B cell (primary cell): ENCODE results near the gene TMEM158. TPM values are rescaled to one million over a fixed set of nuclear protein-coding genes. Genes with fewer than 3 reads are reported as not detected.

Experiments used
- ATAC-seq: fragments of 200-7000 bp; cut with Tn5 transposase; one replicate; pipeline ENCODE4 v1.10.0; 2021; ENCODE audit warnings: low read depth, mild to moderate bottlenecking, moderate number of reproducible peaks, moderate library complexity
- CTCF ChIA-PET: fragments of 350-600 bp; sonication (Branson Sonifier 250); formaldehyde crosslinking; loops from one replicate; lab custom pipeline; 2021; ENCODE audit warnings: antibody characterized with exemption, inconsistent platforms; lab: Charles Lee
- POLR2A ChIA-PET: fragments of 350-600 bp; sonication (Branson Sonifier 250); formaldehyde crosslinking; loops from one replicate; lab custom pipeline; 2021; ENCODE audit warnings: antibody characterized with exemption; lab: Charles Lee
- DNase-seq: peaks from one replicate; pipeline ENCODE4 v3.0.0; 2013
- H2AFZ ChIP-seq: 2 replicates; pipeline ENCODE4 v1.6.1; 2012; ENCODE audit warnings: mild to moderate bottlenecking, low read depth, low read length; ENCODE audit not compliant: insufficient read depth, poor library complexity, severe bottlenecking
- H3K27ac ChIP-seq, 2 donors: 1 replicate in 1 of 2; 2 replicates in 1 of 2; pipeline ENCODE4 v1.5.1; 2012 to 2013; ENCODE audit warnings: low read length in 2 of 2, mild to moderate bottlenecking in 2 of 2, moderate library complexity in 1 of 2
- H3K27me3 ChIP-seq, 4 experiments: fragments of 200-600 bp in 1 of 4; sonication (generic) in 1 of 4; replicated peaks in 1 of 4; 1 replicate in 2 of 4; 2 replicates in 2 of 4; pipeline versions ENCODE4 v1.6.1 to v1.7.0; 2013 to 2016; ENCODE audit warnings: low read length in 3 of 4, mild to moderate bottlenecking in 2 of 4, mixed read lengths in 1 of 4, moderate library complexity in 1 of 4; ENCODE audit not compliant: insufficient read depth in 4 of 4, control insufficient read depth in 3 of 4; ENCODE audit errors: control extremely low read depth in 1 of 4
- H3K36me3 ChIP-seq, 2 experiments: replicated peaks in 1 of 2; 1 replicate in 1 of 2; 2 replicates in 1 of 2; pipeline versions ENCODE4 v1.6.1 to v1.7.1; 2013; ENCODE audit warnings: low read length in 1 of 2; ENCODE audit not compliant: insufficient read depth in 2 of 2, control insufficient read depth in 1 of 2; ENCODE audit errors: control extremely low read depth in 1 of 2, extremely low read depth in 1 of 2
- H3K4me1 ChIP-seq, 2 donors: fragments of 200-600 bp in 1 of 2; sonication (generic) in 1 of 2; 1 replicate in 1 of 2; 2 replicates in 1 of 2; pipeline versions ENCODE4 v1.5.1 to v1.6.1; 2013 to 2017; ENCODE audit warnings: low read length in 2 of 2; ENCODE audit not compliant: control insufficient read depth in 2 of 2, insufficient read depth in 2 of 2
- H3K4me2 ChIP-seq: replicated peaks from 2 replicates; pipeline ENCODE3; 2012; ENCODE audit warnings: mild to moderate bottlenecking, low read depth, low read length; ENCODE audit not compliant: poor library complexity, severe bottlenecking
- H3K4me3 ChIP-seq, 5 experiments: fragments of 200-600 bp in 1 of 5; sonication (generic) in 1 of 5; 1 replicate in 3 of 5; 2 replicates in 2 of 5; pipeline versions ENCODE4 v1.5.1 to v1.7.0; 2011 to 2016; ENCODE audit warnings: low read length in 4 of 5, mild to moderate bottlenecking in 4 of 5, low read depth in 2 of 5, control low read depth in 1 of 5, moderate library complexity in 1 of 5; ENCODE audit not compliant: insufficient read depth in 1 of 5; ENCODE audit errors: control extremely low read depth in 1 of 5, extremely low read depth in 1 of 5
- H3K79me2 ChIP-seq: fragments of 200-600 bp; sonication (generic); one replicate; pipeline ENCODE4 v1.6.0; 2016; ENCODE audit warnings: low read length; ENCODE audit not compliant: control insufficient read depth, insufficient read depth
- H3K9ac ChIP-seq: fragments of 200-600 bp; sonication (generic); 2 replicates; pipeline ENCODE4 v1.6.1; 2017; ENCODE audit warnings: mild to moderate bottlenecking, low read length, moderate library complexity
- H3K9me3 ChIP-seq, 3 donors: one replicate each; pipeline versions ENCODE4 v1.6.1 to v1.7.1; 2013; ENCODE audit warnings: low read length in 2 of 3; ENCODE audit not compliant: control insufficient read depth in 2 of 3, insufficient read depth in 1 of 3; ENCODE audit errors: control extremely low read depth in 1 of 3
- H4K20me1 ChIP-seq: 2 replicates; pipeline ENCODE4 v1.6.0; 2012; ENCODE audit warnings: mild to moderate bottlenecking, low read length; ENCODE audit not compliant: insufficient read depth, control insufficient read depth, poor library complexity, severe bottlenecking
- H3K27ac Mint-ChIP-seq: one replicate; pipeline ENCODE4 v1.8.0; 2021; ENCODE audit warnings: mixed read lengths
- H3K27me3 Mint-ChIP-seq: one replicate; pipeline ENCODE4 v1.8.0; 2021; ENCODE audit warnings: mixed read lengths
- H3K4me1 Mint-ChIP-seq: one replicate; pipeline ENCODE4 v1.8.0; 2021; ENCODE audit warnings: mixed read lengths
- H3K4me3 Mint-ChIP-seq: one replicate; pipeline ENCODE4 v1.8.0; 2021; ENCODE audit warnings: mixed read lengths
- H3K9me3 Mint-ChIP-seq: one replicate; pipeline ENCODE4 v1.8.0; 2022; ENCODE audit warnings: mixed read lengths; ENCODE audit not compliant: insufficient read depth
- CTCF ChIP-seq: fragments of 200-600 bp; IDR thresholded peaks from one replicate; pipeline ENCODE4 v1.8.0; 2022; ENCODE audit warnings: antibody characterized with exemption, mild to moderate bottlenecking
- EZH2 ChIP-seq: IDR thresholded peaks from 2 replicates; pipeline ENCODE4 v1.6.1; 2012; ENCODE audit warnings: borderline replicate concordance, low read depth, mild to moderate bottlenecking, moderate library complexity, low read length; ENCODE audit not compliant: insufficient read depth, poor library complexity, severe bottlenecking
- WGBS: methylation state at CpG from one replicate; pipeline ENCODE4 v1.1.5; 2013; ENCODE audit warnings: missing lambda C conversion rate; ENCODE audit not compliant: insufficient coverage; 5-methylcytosine and 5-hydroxymethylcytosine counted together
- intact Hi-C: fragments of 100-400 bp; cut with micrococcal nuclease; formaldehyde crosslinking; loops from one replicate; pipeline ENCODE4 v1.10.0; 2022
- polyA plus RNA-seq: library from polyadenylated mRNA; depleted of rRNA; stranded (reverse); fragments of >200 nt; gene quantifications from 2 replicates; pipeline ENCODE4 v1.2.3, GENCODE V29; 2012
- small RNA-seq: library from RNA; depleted of rRNA; stranded (forward); fragments of <200 nt; gene quantifications from one replicate; pipeline ENCODE3, GENCODE V24; 2012; ENCODE audit warnings: low replicate concordance, low read depth; ENCODE audit not compliant: insufficient read length
- total RNA-seq, 2 donors: library from RNA; stranded (reverse); fragments of 120-200 nt in 1 of 2; gene quantifications; 1 replicate in 1 of 2; 2 replicates in 1 of 2; pipeline versions ENCODE4 v1.2.3 to v1.2.4, GENCODE V29; 2013 to 2022

TMEM158 gene
- total and polyA plus RNA-seq, 2 donors (not counting 1 experiment from before 2014, with no cell fraction given), result not detected

- Histone ChIP-seq H3K4me2 (no peak overlapping the region), H2AFZ (no peak overlapping the region), H3K4me1 (no peaks in the 10 kb centered on the region), H3K36me3 (no peaks in the 10 kb centered on the region), H3K79me2 (no peaks in the 10 kb centered on the region), H3K9ac (no peak overlapping the region), H4K20me1 (no peaks in the 10 kb centered on the region), H3K27me3 (peaks cover 0 to 4% (median 2%) of the 10 kb centered on the region in 4 experiments), H3K27ac (no peak overlapping the region), H3K9me3 (no peaks in the 10 kb centered on the region), H3K4me3 (no peak overlapping the region)
- DNase-seq, result no peak
- WGBS, result no CpG with 5 or more reads among the region's 4 CpGs
- Mint-ChIP-seq H3K27me3 (peaks cover 16% of the 10 kb centered on the region), H3K4me1 (no peaks in the 10 kb centered on the region), H3K9me3 (no peaks in the 10 kb centered on the region), H3K27ac (no peak overlapping the region), H3K4me3 (no peak overlapping the region)
- intact Hi-C loops, result no loop called here
- ChIA-PET POLR2A (no interaction called here), CTCF (no interaction called here)
- no peak for ATAC-seq
- no peak for TF ChIP-seq CTCF
- TF ChIP-seq EZH2, result no peak
Measured at GRCh38 chr3:45176912-45177311, 49.2 kb downstream of the TMEM158 start.

Small RNA genes within 50 kb of the gene (small RNA-seq; reads per million reads assigned to genes)
- not detected for gene RF00012

Other genes starting within 250 kb of the TMEM158 start
- gene CLEC3B, start 200.0 kb downstream of the TMEM158 start, total RNA-seq, result 0.34 TPM in 1 of 2 replicates, not detected in the other
- gene CLEC3B, start 200.0 kb downstream of the TMEM158 start, polyA plus RNA-seq, result 0.33 and 0.82 TPM in 2 replicates
- gene CDCP1, start 79.9 kb downstream of the TMEM158 start, total RNA-seq, result not detected in 2 replicates
- not detected in 2 replicates for gene CDCP1, start 79.9 kb downstream of the TMEM158 start, polyA plus RNA-seq
- gene LARS2, start 162.3 kb upstream of the TMEM158 start, total RNA-seq, result 31.4 and 35.1 TPM in 2 replicates
- gene LARS2, start 162.3 kb upstream of the TMEM158 start, polyA plus RNA-seq, result 5.9 and 6.2 TPM in 2 replicates